22Rv1 (cell line): Measurements from ENCODE around the gene FCHSD2.

Experiments used
- ZFX ChIP-seq: fragments of 450-650 bp; IDR thresholded peaks from 2 replicates; pipeline ENCODE4 v1.6.1; 2017; ENCODE audit warnings: antibody characterized with exemption, borderline replicate concordance
- TF ChIP-seq, protein P1 (sequence below): fragments of 450-650 bp; IDR thresholded peaks from 2 replicates; pipeline ENCODE4 v1.5.1; 2017; ENCODE audit warnings: mild to moderate bottlenecking

GRCh38 chr11:72935700-72936099 is 206.4 kb downstream of the FCHSD2 start:
- TF ChIP-seq, protein P1, sequence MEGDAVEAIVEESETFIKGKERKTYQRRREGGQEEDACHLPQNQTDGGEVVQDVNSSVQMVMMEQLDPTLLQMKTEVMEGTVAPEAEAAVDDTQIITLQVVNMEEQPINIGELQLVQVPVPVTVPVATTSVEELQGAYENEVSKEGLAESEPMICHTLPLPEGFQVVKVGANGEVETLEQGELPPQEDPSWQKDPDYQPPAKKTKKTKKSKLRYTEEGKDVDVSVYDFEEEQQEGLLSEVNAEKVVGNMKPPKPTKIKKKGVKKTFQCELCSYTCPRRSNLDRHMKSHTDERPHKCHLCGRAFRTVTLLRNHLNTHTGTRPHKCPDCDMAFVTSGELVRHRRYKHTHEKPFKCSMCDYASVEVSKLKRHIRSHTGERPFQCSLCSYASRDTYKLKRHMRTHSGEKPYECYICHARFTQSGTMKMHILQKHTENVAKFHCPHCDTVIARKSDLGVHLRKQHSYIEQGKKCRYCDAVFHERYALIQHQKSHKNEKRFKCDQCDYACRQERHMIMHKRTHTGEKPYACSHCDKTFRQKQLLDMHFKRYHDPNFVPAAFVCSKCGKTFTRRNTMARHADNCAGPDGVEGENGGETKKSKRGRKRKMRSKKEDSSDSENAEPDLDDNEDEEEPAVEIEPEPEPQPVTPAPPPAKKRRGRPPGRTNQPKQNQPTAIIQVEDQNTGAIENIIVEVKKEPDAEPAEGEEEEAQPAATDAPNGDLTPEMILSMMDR: no peak
- no peak for TF ChIP-seq ZFX
